Endodermal cell (in vitro differentiated cells): ENCODE results near the gene CSH2. TPM values are rescaled to one million over a fixed set of nuclear protein-coding genes. Genes with fewer than 3 reads are reported as not detected.
"Not testable (repeated sequence)": the region's sequence is repeated elsewhere in the genome, so short reads cannot be mapped to it uniquely, and the experiment has no call there.

Experiments
- DNase-seq: peaks from one replicate; pipeline ENCODE4 v3.0.0-alpha.2; 2017
- H3K27ac ChIP-seq: 2 replicates; pipeline ENCODE4 v1.5.1; 2013; ENCODE audit warnings: mild to moderate bottlenecking, low read depth, low read length, moderate library complexity
- H3K27me3 ChIP-seq: 2 replicates; pipeline ENCODE4 v1.6.1; 2013; ENCODE audit warnings: mild to moderate bottlenecking, low read length, moderate library complexity; ENCODE audit not compliant: insufficient read depth, control insufficient read depth, poor library complexity, severe bottlenecking
- H3K36me3 ChIP-seq: 2 replicates; pipeline ENCODE4 v1.7.0; 2013; ENCODE audit warnings: mild to moderate bottlenecking, low read length, moderate library complexity; ENCODE audit not compliant: control insufficient read depth, insufficient read depth
- H3K4me1 ChIP-seq: one replicate; pipeline ENCODE4 v1.7.0; 2013; ENCODE audit warnings: low read length; ENCODE audit not compliant: control insufficient read depth, insufficient read depth
- H3K4me3 ChIP-seq: 2 replicates; pipeline ENCODE4 v1.5.1; 2013; ENCODE audit warnings: mild to moderate bottlenecking, low read length, moderate library complexity
- H3K9ac ChIP-seq: 2 replicates; pipeline ENCODE4 v1.6.1; 2013; ENCODE audit warnings: mild to moderate bottlenecking, low read length, moderate library complexity; ENCODE audit not compliant: poor library complexity, severe bottlenecking; ENCODE audit errors: extremely low read depth
- H3K9me3 ChIP-seq: 2 replicates; pipeline ENCODE4 v1.6.1; 2013; ENCODE audit warnings: mild to moderate bottlenecking, low read length, moderate library complexity; ENCODE audit not compliant: control insufficient read depth
- H3K27ac Mint-ChIP-seq: 2 replicates; pipeline ENCODE4 v1.8.0; 2020; ENCODE audit warnings: mixed read lengths
- H3K27me3 Mint-ChIP-seq: 2 replicates; pipeline ENCODE4 v1.8.0; 2021; ENCODE audit warnings: mild to moderate bottlenecking, mixed read lengths; ENCODE audit not compliant: insufficient read depth
- H3K36me3 Mint-ChIP-seq: 2 replicates; pipeline ENCODE4 v1.8.0; 2020; ENCODE audit warnings: low read depth, mixed read lengths
- H3K4me1 Mint-ChIP-seq: 2 replicates; pipeline ENCODE4 v1.8.0; 2020; ENCODE audit warnings: mixed read lengths
- H3K4me3 Mint-ChIP-seq: 2 replicates; pipeline ENCODE4 v1.8.0; 2020; ENCODE audit warnings: mild to moderate bottlenecking, moderate library complexity, mixed read lengths
- H3K9me3 Mint-ChIP-seq: 2 replicates; pipeline ENCODE4 v1.8.0; 2020; ENCODE audit warnings: mild to moderate bottlenecking, mixed read lengths
- WGBS, 2 experiments: methylation state at CpG; one replicate each; pipeline versions ENCODE4 v1.1.5 to v1.1.7; 2013; ENCODE audit warnings: missing lambda C conversion rate in 2 of 2, mixed read lengths in 1 of 2; ENCODE audit not compliant: insufficient coverage in 1 of 2, insufficient read length in 1 of 2; 5-methylcytosine and 5-hydroxymethylcytosine counted together
- total RNA-seq, 2 donors: library from RNA; stranded (reverse); fragmentation: NEBNext Ultra II Directional in 1 of 2; extraction: Animal tissue kit (Norgen Biotek cat#: 25700) in 1 of 2; gene quantifications; 2 replicates in 1 of 2; 3 replicates in 1 of 2; pipeline ENCODE4 v1.2.1, GENCODE V29; 2021
- TF ChIP-seq, protein P1 (sequence below): fragments of 200-600 bp; sonication (generic); conservative IDR thresholded peaks from 2 replicates; pipeline ENCODE4 v1.5.0; 2021; ENCODE audit warnings: antibody characterized with exemption, mild to moderate bottlenecking

The CSH2 gene
- total RNA-seq, 2 donors from 2014 or later, result 0.57 TPM; not detected in 1

DNA sequence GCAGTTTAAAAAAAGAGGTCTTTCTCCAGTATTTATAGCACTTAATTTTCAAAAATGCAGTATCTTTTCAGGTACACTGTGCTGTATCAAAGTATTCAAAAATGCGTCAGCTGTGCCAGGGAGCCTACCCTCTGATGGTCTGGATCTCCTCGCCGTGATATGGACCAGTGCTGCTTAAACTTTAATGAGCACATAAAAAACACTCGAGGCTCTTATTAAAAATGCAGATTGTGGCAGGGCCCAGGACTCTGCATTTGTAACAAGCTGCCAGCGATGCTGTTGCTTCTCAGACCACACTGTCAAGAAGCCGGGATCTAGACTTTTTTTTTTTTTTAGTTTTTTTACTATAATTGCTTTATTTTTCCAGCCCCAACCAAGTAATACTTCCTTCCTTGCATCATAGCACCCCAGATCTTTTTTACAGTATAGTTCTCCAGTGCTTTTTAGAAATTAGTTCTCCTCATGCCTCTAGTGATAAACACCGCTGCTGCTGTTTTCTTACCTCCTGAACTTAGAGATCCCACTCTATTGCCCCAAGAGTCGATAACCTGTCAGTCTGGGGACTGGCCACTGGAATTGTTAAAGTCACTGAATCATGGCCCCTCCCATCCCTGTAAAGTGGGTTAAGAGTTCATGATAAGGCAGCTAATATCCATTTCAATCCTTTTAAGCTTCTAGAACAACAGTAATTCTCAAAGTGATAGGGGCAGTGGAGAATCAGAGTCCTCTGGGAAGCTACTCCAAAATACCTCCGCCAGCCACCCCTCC lies 29.4 kb downstream of the CSH2 start:
- Mint-ChIP-seq H3K4me1 (peaks cover 18% of the 10 kb centered on the region), H3K4me3 (peak overlapping the region; percentile 98), H3K9me3 (peaks cover 14% of the 10 kb centered on the region), H3K36me3 (peaks cover 4% of the 10 kb centered on the region), H3K27me3 (peaks cover 39% of the 10 kb centered on the region), H3K27ac (no peak overlapping the region)
- no peaks in the 10 kb centered on the region for H3K9me3 ChIP-seq
- H3K4me1 ChIP-seq, result peaks cover 10% of the 10 kb centered on the region
- H3K27ac ChIP-seq, result no peak overlapping the region
- peaks cover 5% of the 10 kb centered on the region for H3K27me3 ChIP-seq
- H3K4me3 ChIP-seq, result no peak overlapping the region
- no peak for DNase-seq
- no peaks in the 10 kb centered on the region for H3K36me3 ChIP-seq
- no peak overlapping the region for H3K9ac ChIP-seq
- WGBS, 2 experiments, result 94 to 100% methylated on average over 6 to 9 of the region's 9 CpGs
- TF ChIP-seq, protein P1, sequence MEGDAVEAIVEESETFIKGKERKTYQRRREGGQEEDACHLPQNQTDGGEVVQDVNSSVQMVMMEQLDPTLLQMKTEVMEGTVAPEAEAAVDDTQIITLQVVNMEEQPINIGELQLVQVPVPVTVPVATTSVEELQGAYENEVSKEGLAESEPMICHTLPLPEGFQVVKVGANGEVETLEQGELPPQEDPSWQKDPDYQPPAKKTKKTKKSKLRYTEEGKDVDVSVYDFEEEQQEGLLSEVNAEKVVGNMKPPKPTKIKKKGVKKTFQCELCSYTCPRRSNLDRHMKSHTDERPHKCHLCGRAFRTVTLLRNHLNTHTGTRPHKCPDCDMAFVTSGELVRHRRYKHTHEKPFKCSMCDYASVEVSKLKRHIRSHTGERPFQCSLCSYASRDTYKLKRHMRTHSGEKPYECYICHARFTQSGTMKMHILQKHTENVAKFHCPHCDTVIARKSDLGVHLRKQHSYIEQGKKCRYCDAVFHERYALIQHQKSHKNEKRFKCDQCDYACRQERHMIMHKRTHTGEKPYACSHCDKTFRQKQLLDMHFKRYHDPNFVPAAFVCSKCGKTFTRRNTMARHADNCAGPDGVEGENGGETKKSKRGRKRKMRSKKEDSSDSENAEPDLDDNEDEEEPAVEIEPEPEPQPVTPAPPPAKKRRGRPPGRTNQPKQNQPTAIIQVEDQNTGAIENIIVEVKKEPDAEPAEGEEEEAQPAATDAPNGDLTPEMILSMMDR, result no peak

DNA sequence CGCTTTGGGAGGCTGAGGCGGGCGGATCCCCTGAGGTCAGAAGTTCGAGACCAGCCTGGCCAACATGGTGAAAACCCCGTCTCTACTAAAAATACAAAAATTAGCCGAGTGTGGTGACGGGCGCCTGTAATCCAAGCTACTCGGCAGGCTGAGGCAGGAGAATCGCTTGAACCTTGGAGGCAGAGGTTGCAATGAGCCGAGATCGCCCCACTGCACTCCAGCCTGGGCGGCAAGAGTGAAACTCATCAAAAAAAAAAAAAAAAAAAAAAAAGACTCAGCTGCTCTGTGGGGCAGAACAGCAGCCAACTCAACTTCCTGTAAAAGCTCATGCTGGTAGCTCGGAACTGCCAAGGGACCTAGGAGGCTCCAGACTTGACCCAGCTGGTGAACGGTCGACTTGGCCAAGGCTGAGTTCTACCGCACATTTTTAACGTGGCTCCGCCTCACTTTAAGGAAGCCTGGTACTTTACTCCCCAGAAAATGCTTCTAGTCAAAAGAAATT lies 30.0 kb downstream of the CSH2 start:
- not testable (repeated sequence) for H3K27ac ChIP-seq, H3K36me3 Mint-ChIP-seq, H3K4me1 ChIP-seq, H3K9me3 Mint-ChIP-seq, H3K27me3 ChIP-seq, H3K9me3 ChIP-seq, H3K36me3 ChIP-seq, DNase-seq
- Histone ChIP-seq H3K4me3 (peak overlapping the region; percentile 84), H3K9ac (peak overlapping the region; percentile 25)
- Mint-ChIP-seq H3K4me3 (peak overlapping the region; percentile 98), H3K27me3 (peaks cover 32% of the 10 kb centered on the region), H3K27ac (peak overlapping the region; percentile 86), H3K4me1 (peaks cover 18% of the 10 kb centered on the region)
- WGBS, 2 experiments, result 65 to 73% methylated on average over 7 to 19 of the region's 19 CpGs

DNA sequence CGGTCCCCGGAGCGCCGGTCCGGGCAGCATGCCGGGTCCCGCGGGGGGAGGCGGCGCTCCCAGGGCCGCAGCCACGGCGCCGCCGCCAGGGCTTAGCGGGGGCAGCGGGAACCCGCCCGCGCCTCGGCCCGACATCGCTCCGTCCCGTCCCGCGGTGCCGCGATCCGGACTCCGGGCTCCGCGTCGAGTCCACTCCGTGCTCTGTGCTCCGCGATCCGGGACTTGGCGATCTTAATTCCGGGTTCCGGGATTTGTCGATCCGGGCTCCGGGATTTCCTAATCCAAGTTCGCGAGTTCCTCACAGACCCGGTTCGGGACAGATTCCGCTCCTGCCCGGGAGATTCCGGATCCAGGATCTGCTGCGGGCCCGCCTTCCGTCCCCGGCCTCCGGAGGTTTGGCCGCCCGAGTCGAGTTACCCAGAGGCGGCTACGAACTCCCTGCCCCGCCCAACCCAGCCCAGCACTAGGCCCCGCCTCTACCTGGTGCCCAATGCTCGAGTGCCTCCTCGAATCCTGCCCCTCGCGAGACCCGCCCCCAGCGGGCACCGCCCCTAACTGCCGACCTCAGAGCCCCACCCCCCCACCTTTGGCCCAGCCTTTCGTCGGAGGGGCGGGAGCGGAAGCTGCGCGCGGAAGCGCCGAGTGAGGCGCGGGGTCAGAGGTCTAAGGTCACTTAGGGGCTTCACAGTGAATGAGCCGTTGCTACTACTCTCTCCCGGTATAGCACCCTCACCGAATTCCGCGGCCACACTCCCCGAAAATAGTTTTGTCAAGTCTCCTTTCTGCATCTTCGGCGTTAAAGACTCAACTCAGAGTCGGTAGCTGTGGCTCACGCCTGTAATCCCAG lies 30.7 kb downstream of the CSH2 start, which contains the start of gene SMARCD2:
Gene SMARCD2 (minus strand): TSS at position 146 of the 847 bp plus-strand sequence. CDS start 11 bp downstream, at position 135.
- H3K9me3 ChIP-seq, result no peaks in the 10 kb centered on the region
- peak within 1 kb of the TSS; percentile 52 for H3K27ac ChIP-seq
- Mint-ChIP-seq H3K4me1 (peaks cover 18% of the 10 kb centered on the region), H3K27ac (peak within 1 kb of the TSS; percentile 95), H3K36me3 (peaks cover 4% of the 10 kb centered on the region), H3K27me3 (peaks cover 25% of the 10 kb centered on the region), H3K9me3 (peaks cover 2% of the 10 kb centered on the region), H3K4me3 (peak within 1 kb of the TSS; percentile 98)
- H3K36me3 ChIP-seq, result no peaks in the 10 kb centered on the region
- TF ChIP-seq, protein P1, result no peak
- peak; percentile 100 for DNase-seq
- peaks cover 10% of the 10 kb centered on the region for H3K4me1 ChIP-seq
- H3K4me3 ChIP-seq, result peak within 1 kb of the TSS; percentile 97
- H3K9ac ChIP-seq, result peak within 1 kb of the TSS; percentile 74
- H3K27me3 ChIP-seq, result no peaks in the 10 kb centered on the region
- 1 to 3% methylated on average over 61 to 92 of the region's 92 CpGs for WGBS, 2 experiments
